H1 (cell line): ENCODE data around the gene LRRK1. TPM values are rescaled to one million over a fixed set of nuclear protein-coding genes. Genes with fewer than 3 reads are reported as not detected.

Source experiments
- MAFK ChIP-seq: IDR thresholded peaks from 2 replicates; pipeline ENCODE4 v1.6.1; 2012; ENCODE audit warnings: low read depth, mild to moderate bottlenecking, improper control_type of control experiment, low read length
- polyA plus RNA-seq, 7 experiments: library from polyadenylated mRNA; depleted of rRNA in 3 of 7; stranded (reverse) in 5 of 7; unstranded in 2 of 7; fragments of >200 nt in 5 of 7; fragments of 200-250 nt in 2 of 7; gene quantifications; 1 replicate in 5 of 7; 2 replicates in 1 of 7; 4 replicates in 1 of 7; pipeline versions ENCODE4 v1.2.1 to v1.2.3, GENCODE V29; 2011 to 2013; ENCODE audit warnings: missing spikeins in 2 of 7, mixed read lengths in 2 of 7
- total RNA-seq: library from RNA; stranded (reverse); fragmentation: NEBNext Ultra II Directional; extraction: Animal tissue kit (Norgen Biotek cat#: 25700); gene quantifications from 2 replicates; pipeline ENCODE4 v1.2.1, GENCODE V29; 2021

LRRK1 gene
- total and polyA plus RNA-seq, 2 of the 8 experiments (the other 6 are each of a cell fraction or from before 2014, with no cell fraction given), result 1.2 to 3.6 TPM

DNA sequence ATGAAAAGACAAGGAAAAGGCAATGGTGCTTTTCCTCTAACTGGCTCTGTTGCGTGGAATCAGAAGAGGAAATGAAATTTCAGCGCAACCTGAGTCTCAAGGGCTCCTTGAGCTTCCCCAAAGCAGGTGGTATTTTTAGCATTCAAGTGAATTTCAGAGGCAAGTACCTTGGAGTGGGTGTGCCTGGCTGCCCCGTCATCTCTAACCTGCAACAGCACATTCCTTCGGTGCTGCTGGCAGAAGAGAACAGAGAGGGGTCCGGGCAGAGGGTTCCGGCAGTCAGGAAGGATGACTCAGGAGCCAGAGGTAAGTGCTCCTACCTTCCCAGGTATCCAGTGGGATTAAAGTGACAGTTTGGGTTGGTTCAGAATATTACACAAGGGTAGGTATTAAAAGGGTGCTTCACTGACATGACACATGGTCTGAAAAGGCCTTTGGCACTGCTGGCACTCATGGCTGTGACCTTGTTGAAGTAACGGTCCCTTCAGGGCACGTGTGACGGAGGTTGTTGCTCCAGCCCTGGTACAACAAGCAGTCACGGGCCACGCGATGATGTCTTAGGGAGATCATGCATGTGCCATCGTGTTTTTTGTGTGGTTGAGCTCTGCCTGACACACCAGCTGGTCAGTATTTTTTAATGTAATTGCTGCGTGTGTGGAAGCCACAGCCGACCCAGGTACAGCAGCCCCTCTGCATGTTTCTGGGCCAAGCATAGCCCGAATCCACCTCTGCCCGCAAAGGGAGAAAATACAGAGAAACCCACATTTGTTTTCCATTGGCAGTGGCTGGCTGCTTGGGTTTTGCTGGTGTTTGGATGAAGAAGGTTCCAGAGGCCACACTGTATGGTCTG is 75.7 kb downstream of the LRRK1 start (continued):
- no peak for TF ChIP-seq MAFK
- TF ChIP-seq, all 59 proteins: peak for 0
